ENCODE results near the gene IGFLR1.
A peak's percentile ranks its signal among the peaks of the same experiment; 100 is the strongest.
"Not testable (repeated sequence)": the region's sequence is repeated elsewhere in the genome, so short reads cannot be mapped to it uniquely, and the experiment has no call there.

IGFLR1 gene

GRCh38 chr19:35703343-35703742 lies 38.9 kb downstream of the IGFLR1 start:
- no peak for DNase-seq

GRCh38 chr19:35702223-35703012 lies 39.8 kb downstream of the IGFLR1 start:
- DNase-seq: peak; percentile 89

GRCh38 chr19:35696835-35697234 lies 45.4 kb downstream of the IGFLR1 start:
- DNase-seq: no peak

- DNase-seq: no peak
These were observed 46.3 kb downstream of the IGFLR1 start for GRCh38 chr19:35695895-35696422.

- peak; percentile 89 for DNase-seq
These were observed 48.2 kb downstream of the IGFLR1 start for GRCh38 chr19:35693835-35694599.

GRCh38 chr19:35693422-35693821 lies 48.8 kb downstream of the IGFLR1 start:
- DNase-seq: no peak

- DNase-seq: no peak
These were observed 50.2 kb downstream of the IGFLR1 start for GRCh38 chr19:35692010-35692409.

GRCh38 chr19:35691106-35691505 lies 51.1 kb downstream of the IGFLR1 start:
- DNase-seq: not testable (repeated sequence)

- no peak for DNase-seq
These were observed 52.4 kb downstream of the IGFLR1 start for GRCh38 chr19:35689836-35690235.

Measured in effector CD4-positive, alpha-beta T cell (primary cell).